ENCODE measurements around the gene KRT15.

Gene KRT15

GRCh38 chr17:41518789-41519449 lies at the start of gene KRT15:
Gene KRT15 (minus strand): TSS chr17:41518890. CDS start chr17:41518827, 63 bp downstream.
- peak; percentile 58 for DNase-seq

- DNase-seq, result no peak
These were observed 48.6 kb upstream of the KRT15 start for GRCh38 chr17:41567317-41567716.

GRCh38 chr17:41565338-41565737 lies 46.6 kb upstream of the KRT15 start:
- no peak for DNase-seq

- no peak for DNase-seq
These were observed 45.0 kb upstream of the KRT15 start for GRCh38 chr17:41563607-41564170.

- DNase-seq, result no peak
These were observed 42.9 kb upstream of the KRT15 start for GRCh38 chr17:41561554-41561953.

GRCh38 chr17:41559548-41559947 lies 40.9 kb upstream of the KRT15 start:
- no peak for DNase-seq

GRCh38 chr17:41556931-41557330 lies 38.2 kb upstream of the KRT15 start:
- DNase-seq, result no peak

- DNase-seq, result no peak
These were observed 37.6 kb upstream of the KRT15 start for GRCh38 chr17:41556306-41556705.

- no peak for DNase-seq
These were observed 36.6 kb upstream of the KRT15 start for GRCh38 chr17:41555105-41555887.

- no peak for DNase-seq
These were observed 35.4 kb upstream of the KRT15 start for GRCh38 chr17:41553987-41554680.

GRCh38 chr17:41553176-41553575 lies 34.5 kb upstream of the KRT15 start:
- DNase-seq, result no peak

- no peak for DNase-seq
These were observed 33.8 kb upstream of the KRT15 start for GRCh38 chr17:41552455-41552854.

GRCh38 chr17:41551365-41551764 lies 32.7 kb upstream of the KRT15 start:
- no peak for DNase-seq

GRCh38 chr17:41549596-41550039 lies 30.9 kb upstream of the KRT15 start:
- DNase-seq, result no peak

- DNase-seq, result peak; percentile 79
These were observed 30.3 kb upstream of the KRT15 start for GRCh38 chr17:41548844-41549595.

- peak; percentile 45 for DNase-seq
These were observed 29.5 kb upstream of the KRT15 start for GRCh38 chr17:41547921-41548843.

- DNase-seq, result no peak
These were observed 28.7 kb upstream of the KRT15 start for GRCh38 chr17:41547378-41547841.

GRCh38 chr17:41546819-41547218 lies 28.1 kb upstream of the KRT15 start:
- DNase-seq, result no peak

- no peak for DNase-seq
These were observed 27.2 kb upstream of the KRT15 start for GRCh38 chr17:41545829-41546410.

- no peak for DNase-seq
These were observed 26.2 kb upstream of the KRT15 start for GRCh38 chr17:41544935-41545334.

- DNase-seq, result no peak
These were observed 25.8 kb upstream of the KRT15 start for GRCh38 chr17:41544491-41544892.
